Left lung (tissue), 10 donors: ENCODE results near the gene EPHB1. TPM values are rescaled to one million over a fixed set of nuclear protein-coding genes. Genes with fewer than 3 reads are reported as not detected.

Experiments
- ATAC-seq: fragments of 200-7000 bp; cut with Tn5 transposase; one replicate; pipeline ENCODE4 v1.9.1; 2020; ENCODE audit warnings: moderate library complexity
- DNase-seq, 4 donors: peaks; one replicate each; pipeline ENCODE4 v3.0.0-alpha.2; 2013 to 2020
- H3K27ac ChIP-seq, 2 donors: fragments of 200-600 bp; sonication (generic) in 1 of 2; one replicate each; pipeline versions ENCODE4 v1.5.0 to v1.8.0; 2020 to 2021
- H3K27me3 ChIP-seq, 2 donors: fragments of 200-600 bp; sonication (generic) in 1 of 2; one replicate each; pipeline versions ENCODE4 v1.5.0 to v1.8.0; 2020 to 2021
- H3K36me3 ChIP-seq, 2 donors: fragments of 200-600 bp; sonication (generic) in 1 of 2; one replicate each; pipeline versions ENCODE4 v1.5.0 to v1.8.0; 2020 to 2021
- H3K4me1 ChIP-seq, 2 donors: fragments of 200-600 bp; one replicate each; pipeline ENCODE4 v1.8.0; 2021
- H3K4me3 ChIP-seq, 2 donors: fragments of 200-600 bp; sonication (generic) in 1 of 2; one replicate each; pipeline versions ENCODE4 v1.5.0 to v1.8.0; 2020 to 2021; ENCODE audit warnings: mild to moderate bottlenecking in 1 of 2
- H3K9me3 ChIP-seq, 2 donors: fragments of 200-600 bp; sonication (generic) in 1 of 2; one replicate each; pipeline versions ENCODE4 v1.5.0 to v1.8.0; 2020 to 2021
- intact Hi-C, 2 donors: fragments of 100-400 bp; cut with DNase I; formaldehyde crosslinking; loops; one replicate each; pipeline versions ENCODE4 v1.11.2 to v1.14.2; 2022
- polyA plus RNA-seq, 6 donors: library from polyadenylated mRNA; unstranded; fragments of 120-200 nt; gene quantifications; one replicate each; pipeline ENCODE4 v1.2.1, GENCODE V29; 2013; ENCODE audit not compliant: insufficient read length in 6 of 6
- total RNA-seq, 2 donors: library from RNA; stranded (reverse); fragmentation: NEBNext Ultra II Directional; extraction: Animal tissue kit (Norgen Biotek cat#: 25700); gene quantifications; one replicate each; pipeline ENCODE4 v1.2.1, GENCODE V29; 2021
- TF ChIP-seq, protein P1 (sequence below), 2 donors: fragments of 200-600 bp; sonication (generic) in 1 of 2; IDR thresholded peaks; one replicate each; pipeline versions ENCODE4 v1.5.0 to v1.8.0; 2021; ENCODE audit warnings: antibody characterized with exemption in 2 of 2
- donor health status: DM: no; HTN: yes; CAD: no.
- donor health status: DM: no; HTN: no; CAD: no.

Gene EPHB1
- total and polyA plus RNA-seq, 8 donors, result 1.1 to 4.3 (median 2.7) TPM

DNA sequence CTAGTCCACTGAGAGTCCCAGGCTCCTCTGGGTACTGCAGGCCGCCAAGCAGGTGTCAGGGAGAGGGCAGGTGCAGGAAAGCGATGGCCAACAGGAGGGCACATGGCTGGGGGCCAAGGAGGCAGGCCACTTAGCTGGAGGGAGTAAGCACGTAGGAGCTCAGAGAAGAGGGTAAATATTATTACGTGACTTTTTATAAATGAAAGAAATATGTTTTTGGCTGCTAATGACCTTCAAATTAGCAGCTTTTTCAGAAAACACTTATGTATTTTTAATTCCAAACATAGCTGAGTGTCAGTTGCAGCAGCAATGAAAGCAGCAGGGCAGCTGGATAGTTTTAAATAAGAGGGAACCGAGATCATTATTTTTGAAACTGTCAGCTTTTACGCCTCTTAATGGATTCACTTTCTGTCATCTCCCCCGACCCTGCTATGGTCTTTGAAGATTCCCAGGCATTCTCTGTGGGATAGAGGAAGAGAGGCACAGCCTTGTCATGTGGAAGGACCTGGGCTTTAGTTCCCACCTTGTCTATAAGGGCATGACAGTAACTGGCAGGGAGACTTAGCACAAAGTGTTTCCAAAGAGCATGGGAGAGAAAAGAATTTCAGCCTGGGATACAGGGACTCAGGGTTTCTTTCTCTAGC, 477.1 kb downstream of the EPHB1 start:
- Histone ChIP-seq H3K4me3 (no peak overlapping the region), H3K36me3 (no peaks in the 10 kb centered on the region), H3K4me1 (no peaks in the 10 kb centered on the region), H3K27me3 (no peaks in the 10 kb centered on the region), H3K27ac (no peak overlapping the region), H3K9me3 (peaks cover 0 to 10% of the 10 kb centered on the region in 2 donors)
- intact Hi-C loops, result no loop called here
- ATAC-seq (no peak), DNase-seq (peak in 2 of 4 donors; percentile 43 to 58)
- TF ChIP-seq, protein P1, sequence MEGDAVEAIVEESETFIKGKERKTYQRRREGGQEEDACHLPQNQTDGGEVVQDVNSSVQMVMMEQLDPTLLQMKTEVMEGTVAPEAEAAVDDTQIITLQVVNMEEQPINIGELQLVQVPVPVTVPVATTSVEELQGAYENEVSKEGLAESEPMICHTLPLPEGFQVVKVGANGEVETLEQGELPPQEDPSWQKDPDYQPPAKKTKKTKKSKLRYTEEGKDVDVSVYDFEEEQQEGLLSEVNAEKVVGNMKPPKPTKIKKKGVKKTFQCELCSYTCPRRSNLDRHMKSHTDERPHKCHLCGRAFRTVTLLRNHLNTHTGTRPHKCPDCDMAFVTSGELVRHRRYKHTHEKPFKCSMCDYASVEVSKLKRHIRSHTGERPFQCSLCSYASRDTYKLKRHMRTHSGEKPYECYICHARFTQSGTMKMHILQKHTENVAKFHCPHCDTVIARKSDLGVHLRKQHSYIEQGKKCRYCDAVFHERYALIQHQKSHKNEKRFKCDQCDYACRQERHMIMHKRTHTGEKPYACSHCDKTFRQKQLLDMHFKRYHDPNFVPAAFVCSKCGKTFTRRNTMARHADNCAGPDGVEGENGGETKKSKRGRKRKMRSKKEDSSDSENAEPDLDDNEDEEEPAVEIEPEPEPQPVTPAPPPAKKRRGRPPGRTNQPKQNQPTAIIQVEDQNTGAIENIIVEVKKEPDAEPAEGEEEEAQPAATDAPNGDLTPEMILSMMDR (IDR thresholded peaks at IDR 0.05), result no peak

- Histone ChIP-seq H3K4me1 (no peaks in the 10 kb centered on the region), H3K27ac (no peak overlapping the region), H3K9me3 (peaks cover 0 to 17% of the 10 kb centered on the region in 2 donors), H3K27me3 (no peaks in the 10 kb centered on the region), H3K36me3 (no peaks in the 10 kb centered on the region), H3K4me3 (no peak overlapping the region)
- no peak for ATAC-seq
- TF ChIP-seq, protein P1 (IDR thresholded peaks at IDR 0.05), result no peak
- DNase-seq, result no peak
- intact Hi-C loops, result no loop called here
Measured at GRCh38 chr3:135292162-135292561, 497.1 kb downstream of the EPHB1 start.

GRCh38 chr3:135301670-135302069, 506.6 kb downstream of the EPHB1 start:
- Histone ChIP-seq H3K9me3 (peaks cover 0 to 8% of the 10 kb centered on the region in 2 donors), H3K36me3 (no peaks in the 10 kb centered on the region), H3K4me3 (no peak overlapping the region), H3K27me3 (no peaks in the 10 kb centered on the region), H3K4me1 (no peaks in the 10 kb centered on the region), H3K27ac (no peak overlapping the region)
- ATAC-seq, result no peak
- intact Hi-C loops, result no loop called here
- no peak for DNase-seq
- TF ChIP-seq, protein P1 (IDR thresholded peaks at IDR 0.05), result no peak

GRCh38 chr3:135304378-135304777, 509.3 kb downstream of the EPHB1 start:
- TF ChIP-seq, protein P1 (IDR thresholded peaks at IDR 0.05), result no peak
- intact Hi-C loops, result no loop called here
- Histone ChIP-seq H3K4me3 (no peak overlapping the region), H3K27ac (no peak overlapping the region), H3K4me1 (no peaks in the 10 kb centered on the region), H3K27me3 (no peaks in the 10 kb centered on the region), H3K36me3 (no peaks in the 10 kb centered on the region), H3K9me3 (peaks cover 0 to 8% of the 10 kb centered on the region in 2 donors)
- no peak for DNase-seq
- no peak for ATAC-seq

Other genes starting within 250 kb of the EPHB1 start
- under 1 TPM; 0.10 to 0.23 TPM for gene KY, start 144.2 kb upstream of the EPHB1 start, total RNA-seq
- 1 to 10 TPM in 5 of 6 donors, under 1 TPM in 1; 0.94 to 4.3 (median 1.6) TPM for gene KY, start 144.2 kb upstream of the EPHB1 start, polyA plus RNA-seq